ENCODE results near the gene ADCY5. TPM values are rescaled to one million over a fixed set of nuclear protein-coding genes. Genes with fewer than 3 reads are reported as not detected.

ADCY5 gene
- total RNA-seq, 1 experiment from 2014 or later, result 0.49 TPM

- no peak overlapping the region for H2AFZ ChIP-seq (ENCODE audit: low read depth, low read length, poor library complexity, severe bottlenecking)
- BruUV-seq (replicated peaks), result no TSS peak
- no peaks in the 10 kb centered on the region for H3K4me1 ChIP-seq (ENCODE audit: control insufficient read depth in 1 of 2, insufficient read depth in 2 of 2, low read length in 2 of 2)
- no peak for TF ChIP-seq ZFX (IDR thresholded peaks at IDR 0.05)
- no peak overlapping the region for H3K27ac ChIP-seq (ENCODE audit: low read depth, low read length)
- intact Hi-C loops (cut with micrococcal nuclease), result no loop called here
- ChIA-PET RAD21 (ENCODE audit: low non-redundant PET in 1 of 2, low total read pairs in 2 of 2, uncharacterized antibody in 2 of 2, unreplicated experiment in 2 of 2) (no interaction called here), POLR2A (interaction anchor here (0.6 kb wide), 1 partner anchor 26 kb away, joined by 3 read pairs; no protein-coding TSS in a partner anchor), CTCF (interaction anchor here (1.0 kb wide), 1 partner anchor 165 kb away, joined by 4 read pairs; no protein-coding TSS in a partner anchor)
- H3K4me3 ChIP-seq (replicated peaks in 1 of 2; ENCODE audit: low read depth in 1 of 2, low read length in 2 of 2), result no peak overlapping the region
- DNase-seq (ENCODE audit: low read depth, low spot score) (no peak), ATAC-seq (no peak)
- no peaks in the 10 kb centered on the region for H4K20me1 ChIP-seq (ENCODE audit: insufficient read depth)
- no peaks in the 10 kb centered on the region for H3K9me3 ChIP-seq (ENCODE audit: control insufficient read depth in 1 of 2, insufficient read depth in 1 of 2, low read depth in 1 of 2, low read length in 2 of 2)
- H3K4me2 ChIP-seq (ENCODE audit: low read length), result no peak overlapping the region
- H3K27me3 ChIP-seq (ENCODE audit: insufficient read depth, low read length), result peaks cover 12% of the 10 kb centered on the region; the same call in 1 of the 2 replicates
- no peaks in the 10 kb centered on the region for H3K79me2 ChIP-seq (ENCODE audit: insufficient read depth, low read length)
- no peaks in the 10 kb centered on the region for H3K36me3 ChIP-seq (ENCODE audit: control insufficient read depth in 1 of 2, insufficient read depth in 2 of 2, low read length in 2 of 2)
- no peaks in the 10 kb centered on the region for H3K9me2 ChIP-seq (ENCODE audit: insufficient read depth)
- H3K9ac ChIP-seq (ENCODE audit: low read length), result no peak overlapping the region
Observed at GRCh38 chr3:123323781-123324180, 125.1 kb downstream of the ADCY5 start.

DNA sequence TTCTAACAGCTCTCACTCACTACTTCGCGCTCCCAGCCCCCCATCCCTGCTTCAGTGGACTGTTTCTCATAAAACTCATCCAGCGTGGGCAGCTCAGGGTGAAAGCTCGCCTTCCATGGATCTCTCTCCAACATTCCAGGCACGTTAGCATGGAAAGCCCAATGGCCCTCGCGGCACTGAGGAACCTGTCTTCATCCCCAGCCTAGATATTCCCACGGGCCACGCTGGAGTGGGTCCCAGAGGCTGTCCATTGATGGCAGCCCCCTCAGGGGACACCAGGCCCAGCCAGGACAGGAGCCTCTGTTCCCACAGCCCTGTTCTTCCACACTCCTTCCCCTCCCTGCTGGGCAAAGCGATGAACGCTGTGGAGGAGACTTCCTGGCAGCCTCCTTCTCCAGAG lies 126.0 kb downstream of the ADCY5 start:
- no peaks in the 10 kb centered on the region for H3K79me2 ChIP-seq (ENCODE audit: insufficient read depth, low read length)
- H3K4me2 ChIP-seq (ENCODE audit: low read length), result no peak overlapping the region
- TF ChIP-seq, protein P1, sequence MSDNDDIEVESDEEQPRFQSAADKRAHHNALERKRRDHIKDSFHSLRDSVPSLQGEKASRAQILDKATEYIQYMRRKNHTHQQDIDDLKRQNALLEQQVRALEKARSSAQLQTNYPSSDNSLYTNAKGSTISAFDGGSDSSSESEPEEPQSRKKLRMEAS (IDR thresholded peaks at IDR 0.05), result no peak
- TF ChIP-seq CTCF (IDR thresholded peaks at IDR 0.05 in 2 of 3, conservative IDR thresholded peaks at IDR 0.05 in 1 of 3; ENCODE audit: borderline replicate concordance in 1 of 3, insufficient read depth in 1 of 3, low read depth in 2 of 3, low read length in 2 of 3) (no peak), TCF7L2 (IDR thresholded peaks at IDR 0.05; ENCODE audit: borderline replicate concordance, extremely low read depth, insufficient read depth, insufficient read length) (no peak), RAD21 (IDR thresholded peaks at IDR 0.05; ENCODE audit: low read depth) (no peak), CEBPB (IDR thresholded peaks at IDR 0.05; ENCODE audit: low read depth) (no peak), EZH2phosphoT487 (IDR thresholded peaks at IDR 0.05; ENCODE audit: borderline replicate concordance) (no peak), EGR1 (IDR thresholded peaks at IDR 0.05; ENCODE audit: low read depth) (no peak), ZNF274 (IDR thresholded peaks at IDR 0.05; ENCODE audit: low read depth, low read length) (no peak), SP1 (IDR thresholded peaks at IDR 0.05; ENCODE audit: low read depth) (no peak), EZH2 (IDR thresholded peaks at IDR 0.05) (no peak), ZFX (IDR thresholded peaks at IDR 0.05) (no peak), FOSL1 (IDR thresholded peaks at IDR 0.05; ENCODE audit: low read depth) (no peak), YY1 (IDR thresholded peaks at IDR 0.05; ENCODE audit: extremely low read depth, insufficient replicate concordance, low read depth, low read length) (no peak), REST (IDR thresholded peaks at IDR 0.05; ENCODE audit: low read depth) (no peak), JUND (IDR thresholded peaks at IDR 0.05) (no peak), CBX3 (IDR thresholded peaks at IDR 0.05; ENCODE audit: low read depth) (no peak), ELF1 (IDR thresholded peaks at IDR 0.05; ENCODE audit: borderline replicate concordance, low read depth) (no peak)
- H2AFZ ChIP-seq (ENCODE audit: low read depth, low read length, poor library complexity, severe bottlenecking), result no peak overlapping the region
- no peaks in the 10 kb centered on the region for H3K4me1 ChIP-seq (ENCODE audit: control insufficient read depth in 1 of 2, insufficient read depth in 2 of 2, low read length in 2 of 2)
- DNase-seq (ENCODE audit: low read depth, low spot score) (no peak), ATAC-seq (no peak)
- no peaks in the 10 kb centered on the region for H3K9me2 ChIP-seq (ENCODE audit: insufficient read depth)
- no peak overlapping the region for H3K27ac ChIP-seq (ENCODE audit: low read depth, low read length)
- no peaks in the 10 kb centered on the region for H4K20me1 ChIP-seq (ENCODE audit: insufficient read depth)
- ChIA-PET CTCF (interaction anchor here (1.5 kb wide), 1 partner anchor 8 kb away, joined by 3 read pairs; no protein-coding TSS in a partner anchor), POLR2A (no interaction called here), RAD21 (ENCODE audit: low non-redundant PET in 1 of 2, low total read pairs in 2 of 2, uncharacterized antibody in 2 of 2, unreplicated experiment in 2 of 2) (no interaction called here)
- no peaks in the 10 kb centered on the region for H3K36me3 ChIP-seq (ENCODE audit: control insufficient read depth in 1 of 2, insufficient read depth in 2 of 2, low read length in 2 of 2)
- no peaks in the 10 kb centered on the region for H3K9me3 ChIP-seq (ENCODE audit: control insufficient read depth in 1 of 2, insufficient read depth in 1 of 2, low read depth in 1 of 2, low read length in 2 of 2)
- H3K27me3 ChIP-seq (ENCODE audit: insufficient read depth, low read length), result peaks cover 12% of the 10 kb centered on the region; the same call in 1 of the 2 replicates
- H3K9ac ChIP-seq (ENCODE audit: low read length), result no peak overlapping the region
- no TSS peak for BruUV-seq (replicated peaks)
- intact Hi-C loops (cut with micrococcal nuclease), result no loop called here
- H3K4me3 ChIP-seq (replicated peaks in 1 of 2; ENCODE audit: low read depth in 1 of 2, low read length in 2 of 2), result no peak overlapping the region
